Gastrocnemius medialis (tissue), 4 donors: Measurements from ENCODE around the gene MLN.

Experiments used
- CTCF ChIP-seq, 5 experiments: fragments of 450-650 bp in 3 of 5; fragments of 200-600 bp in 2 of 5; sonication (generic) in 2 of 5; IDR thresholded peaks in 4 of 5; conservative IDR thresholded peaks in 1 of 5; 1 replicate in 4 of 5; 2 replicates in 1 of 5; pipeline ENCODE4 v1.5.1; 2016 to 2019; ENCODE audit warnings: antibody characterized with exemption in 5 of 5, mild to moderate bottlenecking in 3 of 5, moderate library complexity in 3 of 5
- POLR2A ChIP-seq, 2 donors: fragments of 450-650 bp; IDR thresholded peaks; one replicate each; pipeline ENCODE4 v1.6.1; 2017; ENCODE audit warnings: antibody characterized with exemption in 2 of 2, mild to moderate bottlenecking in 2 of 2, moderate library complexity in 2 of 2

GRCh38 chr6:33744895-33745546 is 58.8 kb downstream of the MLN start:
- TF ChIP-seq POLR2A (IDR thresholded peaks at IDR 0.05) (peak in 1 of 2 donors; percentile 77), CTCF (IDR thresholded peaks at IDR 0.05 in 4 of 5, conservative IDR thresholded peaks at IDR 0.05 in 1 of 5) (no peak)
